Stimulated activated CD8-positive, alpha-beta memory T cell treated with anti-CD3 and anti-CD28 coated beads, Interleukin-2, amount 100 ng/mL, for 48 hours (primary cell): ENCODE data around the gene COL18A1.
"Not testable (repeated sequence)": the region's sequence is repeated elsewhere in the genome, so short reads cannot be mapped to it uniquely, and the experiment has no call there.

Experiments
- DNase-seq, 2 donors: peaks; one replicate each; pipeline ENCODE4 v3.0.0-alpha.2; 2020; ENCODE audit warnings: low read depth in 2 of 2

The COL18A1 gene

DNA sequence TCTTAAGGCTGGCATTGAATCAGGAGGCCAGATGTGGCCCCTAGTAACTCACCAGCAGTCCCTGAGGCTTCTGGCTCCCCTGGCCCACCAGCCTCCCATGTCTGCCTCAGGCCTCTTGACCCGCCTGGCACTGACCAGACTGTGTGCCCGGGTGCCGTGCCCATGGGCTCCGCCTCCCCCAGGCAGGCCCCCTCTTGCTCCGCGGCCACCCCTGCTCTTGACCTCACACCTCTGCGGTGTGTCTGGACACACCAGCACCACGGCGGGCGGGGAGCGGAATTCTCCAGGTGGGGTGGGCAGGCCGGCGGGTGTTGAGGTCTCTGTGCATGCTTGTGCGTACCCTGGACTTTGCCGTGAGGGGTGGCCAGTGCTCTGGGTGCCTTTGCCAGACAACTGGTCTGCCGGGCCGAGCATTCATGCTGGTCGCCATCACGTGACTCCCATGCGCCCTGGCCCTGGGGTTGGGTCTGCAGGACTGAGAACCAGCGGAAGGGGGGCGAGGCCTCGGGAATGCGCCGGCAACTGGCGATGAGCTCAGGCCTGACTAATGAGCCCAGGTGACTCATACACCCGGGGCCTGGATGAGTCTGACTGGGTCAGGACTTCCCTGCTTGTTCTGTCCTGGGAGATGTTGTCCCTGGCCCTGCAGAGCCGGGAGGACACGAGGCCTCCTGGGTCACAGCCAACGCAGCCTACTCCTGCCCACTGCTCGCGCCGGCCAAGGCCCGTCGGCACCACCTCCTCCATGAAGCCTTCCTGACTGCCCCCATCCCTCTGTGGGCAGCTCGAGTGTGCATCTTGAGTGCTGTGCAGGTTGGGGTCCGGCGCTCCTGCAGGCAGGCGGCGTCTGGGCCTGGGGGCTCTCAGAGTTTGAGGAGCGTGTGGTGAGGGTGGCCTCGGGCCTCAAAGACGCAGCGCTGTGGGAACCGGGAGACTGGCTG, 22.6 kb downstream of the COL18A1 start:
- DNase-seq, result no peak

DNA sequence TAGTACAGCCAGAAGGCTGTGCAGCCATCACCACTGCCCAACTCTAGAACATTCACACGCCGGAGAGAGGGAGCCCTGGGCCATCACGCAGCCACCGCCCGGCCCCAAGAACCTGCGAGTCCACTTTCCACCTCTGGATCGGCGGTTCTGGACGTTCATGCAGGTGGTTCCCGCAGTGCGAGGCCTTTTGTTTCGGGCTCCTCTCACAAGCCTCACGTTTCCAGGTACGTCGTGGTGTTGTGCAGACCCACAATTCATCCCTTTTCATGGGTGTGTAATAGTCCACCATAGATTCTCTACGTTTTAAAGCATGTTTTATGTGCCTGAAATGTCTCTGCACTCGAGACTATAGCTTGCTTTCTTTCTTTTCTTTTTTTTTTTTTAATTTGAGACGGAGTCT, 23.6 kb downstream of the COL18A1 start:
- DNase-seq, result no peak

DNA sequence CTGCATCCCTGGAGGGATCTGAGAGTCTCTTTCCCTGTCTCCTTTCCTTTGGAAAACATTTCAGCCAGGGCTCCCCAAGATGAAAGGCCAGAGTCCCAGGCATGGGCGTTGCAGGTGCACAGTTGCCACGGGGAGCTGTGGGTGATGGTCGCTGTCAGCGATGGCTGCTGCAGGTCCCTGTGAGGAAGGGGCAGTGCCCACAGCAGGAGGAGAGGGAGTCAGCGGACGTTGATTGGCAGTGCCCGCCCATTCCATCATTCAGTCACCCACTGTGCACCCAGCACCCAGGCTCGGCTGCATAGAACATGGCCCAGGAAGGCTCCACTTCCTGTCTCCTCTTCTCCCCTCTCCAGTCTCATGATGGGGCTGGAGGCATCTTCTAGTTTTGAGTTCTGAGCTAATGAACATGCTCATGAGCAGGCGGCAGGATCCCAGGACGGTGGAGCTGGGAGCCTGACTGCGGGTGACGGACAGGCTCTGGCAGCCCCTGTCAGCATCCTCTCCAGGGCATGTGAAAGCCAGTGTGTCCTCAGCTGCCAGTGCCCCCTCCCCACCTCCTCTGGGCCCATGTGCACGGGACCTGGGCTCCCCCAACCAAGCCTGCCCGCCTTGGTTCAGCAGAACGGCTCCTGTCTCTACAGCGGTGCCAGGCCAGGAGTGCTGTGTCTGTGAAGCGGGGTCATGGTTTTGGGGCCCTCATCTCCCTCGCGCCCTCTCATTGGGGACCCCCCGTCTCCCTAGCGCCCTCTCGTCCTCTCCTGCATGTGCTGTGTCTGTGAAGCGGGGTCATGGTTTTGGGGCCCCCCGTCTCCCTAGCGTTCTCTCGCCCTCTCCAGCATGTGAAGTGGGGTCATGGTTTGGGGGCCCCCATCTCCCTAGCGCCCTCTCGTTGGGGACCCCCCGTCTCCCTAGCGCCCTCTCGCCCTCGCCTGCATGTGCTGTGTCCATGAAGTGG, 24.5 kb downstream of the COL18A1 start:
- DNase-seq, result no peak

DNA sequence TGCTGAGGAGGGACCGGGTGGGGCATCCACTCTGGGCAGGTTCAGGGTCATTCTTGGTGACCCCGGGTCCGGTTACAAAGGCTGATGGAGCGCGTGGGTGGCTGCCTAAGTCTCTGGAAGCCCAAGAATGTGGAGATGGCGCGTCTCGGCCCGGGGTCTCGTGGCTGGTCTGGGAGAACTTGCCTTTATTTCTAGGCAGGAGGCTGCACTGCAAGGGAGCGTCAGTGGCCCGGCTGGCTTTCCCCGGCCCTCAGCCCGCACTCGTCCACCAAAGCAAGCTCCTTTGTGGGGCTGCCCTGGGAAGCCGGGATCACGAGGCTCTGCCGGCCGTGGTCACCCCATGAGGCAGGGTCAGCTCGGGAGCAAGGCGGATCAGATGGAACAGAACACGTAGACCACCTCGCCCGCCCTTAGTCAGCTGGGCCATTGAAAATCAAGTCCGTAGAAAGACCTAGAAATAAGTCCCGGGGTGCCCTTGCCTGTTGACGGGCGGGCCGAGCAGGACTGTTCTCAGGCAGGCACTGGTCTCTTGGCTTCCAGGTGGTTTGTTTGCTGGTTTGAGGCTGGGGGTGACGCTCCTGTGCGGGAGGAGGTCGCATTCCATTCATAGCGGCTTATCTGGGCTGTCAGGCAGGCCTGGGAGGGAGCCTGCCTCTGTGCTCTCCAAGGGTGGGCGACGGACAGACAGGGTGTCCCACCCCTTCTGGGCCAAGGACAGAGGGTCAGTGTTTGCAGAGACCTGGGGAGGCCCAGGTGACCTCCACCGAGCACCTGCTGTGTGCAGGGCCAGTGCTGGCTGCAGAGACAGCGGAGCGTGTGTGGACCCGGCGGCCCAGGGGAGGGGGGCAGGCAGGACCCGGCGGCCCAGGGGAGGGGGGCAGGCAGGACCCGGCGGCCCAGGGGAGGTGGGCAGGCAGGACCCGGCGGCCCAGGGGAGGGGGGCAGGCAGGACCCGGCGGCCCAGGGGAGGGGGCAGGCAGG, 25.8 kb downstream of the COL18A1 start:
- no peak for DNase-seq

DNA sequence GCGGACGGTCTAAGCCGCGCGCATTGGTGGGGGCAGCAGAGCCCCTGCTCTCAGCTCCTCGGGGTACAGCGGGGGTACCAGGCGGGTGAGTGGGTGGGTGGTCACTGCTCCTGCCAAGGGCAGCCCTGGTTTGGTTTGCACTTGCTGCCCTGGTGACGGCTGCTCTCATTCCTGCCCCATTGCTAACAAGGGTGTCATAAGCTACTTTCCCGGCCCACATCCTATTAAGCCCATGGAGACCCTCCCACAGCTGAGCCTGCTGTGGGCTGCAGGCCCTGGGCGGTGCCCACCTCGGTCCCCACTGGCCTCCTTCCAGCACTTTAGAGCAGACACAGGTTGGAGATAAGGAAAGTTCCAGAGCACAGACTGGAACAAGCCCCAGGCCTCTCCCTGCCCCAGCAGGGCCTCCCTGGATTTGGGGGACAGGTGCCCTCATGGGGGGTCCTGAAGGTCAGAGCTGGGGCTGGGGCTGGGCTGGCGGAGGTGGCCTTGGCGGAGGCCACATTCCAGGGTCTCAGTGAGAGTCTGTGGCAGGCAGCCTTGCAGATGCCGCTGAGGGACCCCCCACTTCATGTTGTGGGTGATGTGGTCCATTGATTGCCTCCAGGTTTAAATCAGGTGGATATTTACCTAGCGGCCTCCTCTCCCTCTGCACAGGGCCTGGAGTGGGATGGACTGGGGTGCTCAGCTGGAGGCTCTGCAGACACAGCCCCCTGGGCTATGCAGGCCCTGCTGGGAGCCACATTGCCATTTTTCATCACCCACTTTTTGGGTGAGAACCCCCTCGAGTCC, 27.0 kb downstream of the COL18A1 start:
- no peak for DNase-seq

DNA sequence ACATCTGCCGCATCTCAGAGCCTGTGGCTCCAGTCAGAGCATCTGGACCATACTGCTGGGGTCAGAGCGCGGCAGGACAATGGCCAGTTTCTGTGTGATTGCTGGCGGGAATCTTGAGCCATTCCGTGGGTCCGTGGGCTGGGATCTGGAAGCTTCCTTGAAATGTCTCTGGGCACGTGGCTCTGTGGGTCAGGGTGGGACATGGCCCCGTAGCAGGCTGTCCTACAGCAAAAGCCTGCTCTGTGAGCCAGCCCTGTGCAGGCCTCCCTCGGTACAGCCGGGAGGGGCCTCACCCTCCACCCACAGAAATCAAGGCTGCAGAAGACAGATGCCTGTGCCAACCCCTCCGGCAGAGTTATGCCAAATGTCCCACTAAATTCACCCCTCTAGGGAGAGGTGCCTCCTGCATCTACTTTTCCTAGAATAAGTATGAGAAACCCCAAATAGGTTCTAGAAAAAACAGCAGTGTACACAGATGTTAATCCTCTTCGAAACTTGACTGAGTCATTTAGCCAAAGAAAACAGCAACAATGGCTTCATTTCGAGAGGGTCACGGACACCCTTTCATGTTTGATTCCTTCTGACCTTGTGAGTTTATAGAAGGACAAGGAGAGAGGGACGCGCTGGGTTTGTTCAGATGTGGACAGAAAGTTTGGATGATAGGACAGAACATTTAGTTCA, 27.8 kb downstream of the COL18A1 start:
- no peak for DNase-seq

DNA sequence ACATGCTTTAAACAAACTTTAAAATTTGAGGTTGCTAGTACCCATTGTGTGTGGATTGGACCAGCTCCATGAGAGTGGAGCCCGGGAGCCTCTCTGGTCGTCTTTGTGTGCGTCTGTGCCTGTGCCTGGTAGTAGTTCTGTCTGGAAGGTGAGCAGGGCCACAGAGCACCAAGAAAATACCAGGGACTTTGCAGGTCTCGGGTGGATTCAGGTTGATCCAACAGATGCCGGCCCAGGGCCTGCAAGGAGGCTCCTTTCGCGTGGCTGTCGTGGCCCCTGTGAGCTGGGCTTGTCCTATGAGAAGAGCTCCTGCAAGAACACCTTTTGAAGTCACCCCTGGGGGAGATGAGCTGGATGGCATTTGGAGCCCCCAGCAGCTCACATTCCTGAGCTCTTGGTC, 28.3 kb downstream of the COL18A1 start:
- no peak for DNase-seq

DNA sequence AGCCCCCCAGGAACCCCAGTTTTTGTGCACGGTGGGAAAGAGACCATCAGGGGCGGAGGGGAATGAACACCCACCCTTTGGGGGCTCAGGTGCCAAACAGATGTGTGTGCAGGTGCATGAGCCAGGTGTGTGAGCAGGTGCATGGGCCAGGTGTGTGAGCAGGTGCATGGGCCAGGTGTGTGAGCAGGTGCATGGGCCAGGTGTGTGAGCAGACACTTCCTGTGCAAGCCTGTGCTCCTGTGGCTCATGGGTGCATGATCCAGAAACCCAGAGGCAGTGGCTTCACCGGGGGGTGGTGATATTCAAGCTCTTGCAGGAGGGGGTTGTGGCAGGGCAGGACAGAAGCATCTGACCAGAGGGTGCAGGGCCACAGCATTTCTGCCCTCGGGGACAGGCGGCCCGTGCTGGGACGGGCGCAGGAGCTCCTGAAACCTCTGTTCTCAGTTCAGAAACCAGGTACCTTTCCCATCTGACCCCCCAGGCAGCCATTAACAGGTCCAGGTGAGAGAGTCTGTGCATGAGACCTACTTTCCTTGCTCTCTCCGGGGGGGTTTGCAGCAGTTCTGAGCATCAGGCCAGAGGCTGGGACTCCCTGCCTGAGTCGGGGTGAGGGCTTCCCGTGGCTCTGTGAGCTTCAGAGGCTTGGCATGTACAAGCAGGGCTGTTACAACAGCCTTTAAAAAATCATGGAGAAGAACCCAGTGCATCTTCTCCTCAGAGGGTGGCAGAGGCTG, 29.1 kb downstream of the COL18A1 start:
- no peak for DNase-seq

DNA sequence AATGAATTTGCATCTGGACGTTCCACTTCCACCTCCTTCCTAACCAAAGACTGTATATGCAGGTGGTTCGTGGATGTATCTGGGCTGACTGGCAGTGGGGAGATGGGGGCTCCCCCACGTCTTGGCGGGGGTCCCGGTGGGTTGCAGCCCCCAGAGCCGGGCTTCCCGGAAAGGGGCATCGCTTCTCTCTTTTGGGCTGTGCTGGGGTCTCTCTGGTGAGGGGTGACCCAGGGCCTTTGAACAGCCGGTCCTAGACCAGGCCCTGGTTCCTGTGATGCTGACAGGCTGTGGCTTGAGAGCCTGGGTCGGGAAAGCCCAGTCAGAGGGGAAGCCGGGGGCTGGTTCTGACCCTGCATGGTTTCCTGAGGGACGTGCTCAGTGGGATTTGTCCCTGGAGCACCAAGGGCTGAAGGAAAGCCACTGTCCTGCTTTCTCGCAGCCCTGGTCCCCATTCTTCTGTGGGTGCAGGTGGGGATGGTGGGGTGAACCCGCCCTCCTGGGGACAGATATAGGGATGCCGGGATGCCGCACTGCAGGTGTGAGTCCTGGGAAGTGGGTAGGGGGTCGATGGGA, 29.8 kb downstream of the COL18A1 start:
- DNase-seq, result no peak

DNA sequence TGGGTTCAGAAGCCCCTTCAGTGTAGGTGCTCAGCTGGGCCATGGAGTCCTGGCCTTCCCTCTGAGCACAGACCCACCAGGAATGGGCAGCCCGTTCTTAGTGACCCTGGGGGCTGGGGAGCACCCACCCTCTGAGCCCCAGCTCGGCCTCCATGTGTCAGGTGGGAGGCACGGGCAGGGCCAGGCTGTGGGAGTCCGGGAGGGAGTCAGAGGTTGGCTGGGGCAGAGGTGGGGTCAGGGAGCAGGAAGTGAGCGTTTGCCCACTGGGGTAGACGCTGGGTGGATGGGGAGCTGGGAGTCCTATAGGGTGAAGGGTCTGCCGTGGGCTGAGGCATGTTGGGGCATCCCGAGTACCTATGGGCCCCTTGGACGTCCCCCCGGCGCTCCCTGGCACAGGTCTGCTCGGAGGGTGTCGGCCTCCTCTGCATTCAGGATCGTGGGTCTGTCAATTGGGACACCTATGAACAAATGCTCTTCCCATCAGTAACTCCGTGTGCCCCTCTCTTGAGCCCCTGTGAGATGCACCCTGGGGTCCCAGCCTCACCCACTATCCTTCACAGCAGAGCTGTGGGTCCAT, 30.5 kb downstream of the COL18A1 start:
- no peak for DNase-seq

DNA sequence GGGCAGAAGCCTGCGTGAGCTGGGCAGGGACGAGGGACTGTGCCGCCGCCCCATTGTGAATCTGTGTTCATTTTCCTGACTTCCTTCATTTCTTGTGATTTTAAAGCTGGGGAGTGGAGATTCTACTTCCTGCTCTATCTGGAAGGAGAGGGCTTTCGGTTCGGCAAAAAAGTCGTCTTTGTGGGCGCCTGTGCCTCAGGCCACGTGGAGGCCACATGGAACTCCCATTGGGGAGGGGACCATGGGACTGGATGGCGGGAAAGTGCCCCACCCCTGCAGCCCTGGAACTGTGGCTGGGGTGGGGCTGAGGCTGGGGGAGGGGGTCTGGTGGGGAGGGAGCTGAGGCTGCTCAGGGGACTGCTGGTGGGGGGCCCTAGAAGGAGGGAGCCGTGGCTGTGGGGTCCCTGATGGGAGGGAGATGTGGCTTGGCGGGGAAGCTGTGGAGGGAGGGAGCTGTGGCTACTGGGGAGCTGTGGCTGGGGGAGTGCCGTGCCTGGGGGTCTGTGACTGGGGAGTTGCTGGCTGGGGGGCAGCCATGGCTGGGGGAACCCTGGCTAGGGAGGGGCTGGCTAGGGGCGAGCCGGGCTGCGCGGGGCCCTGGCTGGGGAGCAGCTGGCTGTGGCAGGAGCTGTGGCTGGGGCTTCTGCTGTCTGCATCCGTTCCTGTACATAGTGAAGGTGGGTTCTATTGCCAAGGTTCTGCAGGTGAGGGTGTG, 31.5 kb downstream of the COL18A1 start:
- no peak for DNase-seq

DNA sequence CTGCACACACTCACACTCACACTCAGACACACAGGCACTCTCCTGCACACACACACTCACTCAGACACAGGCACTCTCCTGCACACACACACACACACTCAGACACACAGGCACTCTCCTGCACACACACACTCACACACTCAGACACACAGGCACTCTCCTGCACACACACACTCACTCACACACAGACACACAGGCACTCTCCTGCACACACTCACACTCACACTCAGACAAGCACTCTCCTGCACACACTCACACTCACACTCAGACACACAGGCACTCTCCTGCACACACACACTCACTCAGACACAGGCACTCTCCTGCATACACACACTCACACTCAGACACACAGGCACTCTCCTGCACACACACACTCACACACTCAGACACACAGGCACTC, 32.9 kb downstream of the COL18A1 start:
- not testable (repeated sequence) for DNase-seq

DNA sequence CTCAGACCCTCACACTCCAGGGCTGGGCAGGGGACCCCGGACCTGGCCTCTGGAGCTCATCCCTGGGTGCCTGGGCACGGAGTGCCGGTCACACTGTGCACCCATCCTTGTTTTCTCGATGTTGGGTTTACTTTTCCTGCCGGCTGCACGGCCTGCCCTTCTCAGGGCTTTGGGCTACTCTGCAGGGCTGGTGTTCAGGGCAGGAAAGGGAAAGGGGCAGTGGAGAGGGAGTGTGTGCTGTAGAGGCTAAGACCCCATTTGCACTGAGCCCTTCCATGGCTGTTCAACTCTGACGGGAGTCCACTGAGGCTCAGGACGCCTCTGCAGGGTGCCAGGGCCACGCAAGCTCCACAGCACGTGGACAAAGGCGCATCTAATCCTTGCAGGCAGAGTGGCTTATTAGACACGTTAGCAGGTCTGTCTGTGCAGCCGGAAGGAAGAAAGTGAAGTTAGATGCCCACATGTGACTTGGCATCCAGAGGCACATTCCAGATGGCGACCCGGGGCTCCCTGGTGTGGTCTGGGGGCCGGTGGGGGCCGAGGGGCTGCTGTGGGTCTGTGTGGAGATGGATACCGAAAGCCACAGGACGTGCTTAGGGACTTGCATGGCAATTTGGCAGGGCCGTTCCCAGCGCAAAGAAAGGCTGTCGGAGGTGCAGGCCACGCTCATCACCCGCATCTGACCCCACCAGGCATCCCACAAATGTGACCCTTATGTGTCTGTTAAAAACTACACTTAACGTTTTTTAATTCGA, 33.6 kb downstream of the COL18A1 start:
- DNase-seq, result no peak

DNA sequence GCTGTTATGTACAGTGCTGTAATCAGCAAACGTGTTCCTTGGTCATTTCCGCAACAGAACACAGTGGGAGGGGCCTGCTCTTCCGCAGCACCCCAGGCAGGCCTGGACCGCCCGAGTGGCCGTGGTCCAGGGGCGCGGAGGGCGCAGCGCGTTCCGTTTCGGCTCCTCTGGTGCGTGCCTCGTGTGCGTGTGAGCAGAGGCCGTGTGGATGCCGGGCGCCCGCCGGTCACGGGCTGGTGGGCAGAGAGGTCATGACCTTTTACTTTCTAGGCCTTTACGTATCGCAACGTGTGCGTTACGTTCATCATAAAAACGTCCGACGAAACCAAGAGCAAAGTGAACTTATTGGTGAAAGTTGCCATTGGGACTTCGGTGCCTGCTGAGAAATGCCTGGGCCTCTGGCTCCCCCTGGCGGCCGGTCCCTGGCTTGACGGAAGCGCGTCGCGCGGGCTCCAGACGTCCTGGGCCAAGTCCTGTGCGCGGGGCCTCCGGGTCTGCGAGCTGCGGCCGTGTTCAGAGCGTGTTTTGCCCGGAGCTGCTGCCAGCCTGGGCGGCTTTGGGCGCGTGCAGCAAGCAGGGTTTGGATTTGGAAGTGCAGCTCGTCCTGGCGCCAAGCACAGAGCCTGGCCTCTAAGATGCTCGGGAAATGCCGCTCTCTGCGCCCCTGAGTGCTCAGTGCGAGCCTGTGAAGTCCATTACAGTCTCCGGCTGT, 34.4 kb downstream of the COL18A1 start:
- peak; percentile 75 to 77 for DNase-seq

DNA sequence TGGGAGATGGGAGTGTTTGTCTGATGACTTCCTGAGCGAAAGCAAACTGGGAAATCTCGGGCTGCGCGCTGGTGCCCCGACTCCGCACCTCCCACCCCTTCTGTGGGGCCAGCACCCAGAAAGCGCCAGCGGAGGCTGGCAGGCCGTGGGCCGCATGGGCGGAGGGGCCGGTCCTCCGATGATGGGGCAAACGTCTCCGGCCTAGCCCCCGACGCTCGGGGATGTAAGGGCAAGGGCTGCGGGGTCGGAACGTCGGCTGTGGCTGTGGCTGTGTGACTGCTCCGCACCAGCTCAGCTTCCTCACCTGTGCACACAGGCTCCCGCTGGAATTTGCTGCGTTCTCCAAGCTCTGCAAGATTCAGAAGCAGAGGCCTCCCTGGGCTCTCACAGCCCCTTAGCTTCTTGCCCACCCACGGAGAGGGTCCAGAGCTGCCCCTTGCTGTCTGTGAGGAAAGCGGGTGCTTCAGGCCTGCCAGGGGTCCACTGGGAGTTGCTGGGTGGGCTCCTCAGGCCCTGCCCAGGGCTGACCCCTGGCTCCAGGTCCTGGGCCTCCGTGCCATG, 35.0 kb downstream of the COL18A1 start:
- no peak for DNase-seq

DNA sequence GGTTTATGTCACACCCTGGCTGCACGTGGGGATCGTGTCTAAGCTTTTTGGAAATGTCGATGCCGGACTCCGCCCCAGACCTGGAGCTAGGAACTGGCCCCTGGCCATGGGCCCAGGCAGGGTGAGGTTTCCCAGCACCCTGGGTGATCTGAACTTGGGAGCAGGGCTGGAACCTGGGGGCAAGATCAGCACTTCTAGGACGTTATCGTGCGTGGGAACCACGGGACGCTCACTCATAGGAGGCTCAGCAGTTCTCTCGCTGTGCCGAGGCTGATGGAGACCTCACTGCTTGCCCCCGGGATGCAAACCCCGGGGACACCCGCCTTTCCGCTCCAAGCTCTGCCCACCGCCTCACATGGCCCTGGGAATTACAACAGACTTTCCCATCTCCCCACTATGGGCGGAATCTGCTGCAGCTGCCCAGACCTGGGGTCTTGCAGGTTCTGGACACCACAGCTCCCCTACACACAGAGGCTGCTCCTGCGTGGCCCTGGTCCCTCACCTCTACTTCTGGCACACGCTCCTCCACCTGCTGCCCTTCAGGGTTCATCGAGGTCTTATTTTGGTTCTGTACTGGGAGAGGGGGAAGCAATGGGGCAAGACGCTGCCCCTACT, 35.9 kb downstream of the COL18A1 start:
- DNase-seq, result no peak
